H9 (cell line): ENCODE results near the gene SLC24A3. TPM values are rescaled to one million over a fixed set of nuclear protein-coding genes. Genes with fewer than 3 reads are reported as not detected.

Source experiments
- DNase-seq: peaks from one replicate; pipeline ENCODE4 v3.0.0-alpha.2; 2017
- H2AFZ ChIP-seq: one replicate; pipeline ENCODE4 v1.6.1; 2013; ENCODE audit warnings: mild to moderate bottlenecking, low read length, control low read depth, moderate library complexity
- H2AK5ac ChIP-seq: 2 replicates; pipeline ENCODE4 v1.6.1; 2013; ENCODE audit warnings: low read length, control low read depth, mixed read lengths; ENCODE audit not compliant: insufficient read length
- H2BK120ac ChIP-seq: one replicate; pipeline ENCODE4 v1.6.1; 2013; ENCODE audit warnings: low read depth, mild to moderate bottlenecking, low read length, control low read depth, inconsistent platforms; ENCODE audit not compliant: poor library complexity, severe bottlenecking
- H2BK12ac ChIP-seq: 2 replicates; pipeline ENCODE4 v1.6.1; 2013; ENCODE audit warnings: low read length, control low read depth, mixed read lengths, low read depth; ENCODE audit not compliant: insufficient read length
- H2BK15ac ChIP-seq: 2 replicates; pipeline ENCODE4 v1.6.1; 2013; ENCODE audit warnings: low read depth, low read length, control low read depth
- H2BK20ac ChIP-seq: one replicate; pipeline ENCODE4 v1.6.1; 2013; ENCODE audit warnings: low read depth, mild to moderate bottlenecking, low read length, control low read depth, inconsistent platforms; ENCODE audit not compliant: poor library complexity, severe bottlenecking
- H2BK5ac ChIP-seq: 2 replicates; pipeline ENCODE4 v1.6.1; 2013; ENCODE audit warnings: low read length, control low read depth, mixed read lengths; ENCODE audit not compliant: insufficient read length
- H3K14ac ChIP-seq: 2 replicates; pipeline ENCODE4 v1.6.1; 2013; ENCODE audit warnings: low read length, control low read depth; ENCODE audit not compliant: insufficient read depth
- H3K18ac ChIP-seq: 2 replicates; pipeline ENCODE4 v1.6.1; 2013; ENCODE audit warnings: low read depth, mild to moderate bottlenecking, mixed read lengths, low read length, control low read depth; ENCODE audit not compliant: insufficient read length
- H3K23ac ChIP-seq: 2 replicates; pipeline ENCODE4 v1.6.1; 2013; ENCODE audit warnings: low read length, control low read depth, mixed read lengths, low read depth; ENCODE audit not compliant: insufficient read length
- H3K23me2 ChIP-seq: 2 replicates; pipeline ENCODE4 v1.6.1; 2013; ENCODE audit warnings: low read depth, mild to moderate bottlenecking, mixed read lengths, low read length, control low read depth; ENCODE audit not compliant: insufficient read length, poor library complexity, severe bottlenecking
- H3K27ac ChIP-seq: 2 replicates; pipeline ENCODE4 v1.5.1; 2013; ENCODE audit warnings: low read length, control low read depth, mixed read lengths, low read depth; ENCODE audit not compliant: insufficient read length
- H3K27me3 ChIP-seq: 2 replicates; pipeline ENCODE4 v1.6.1; 2013; ENCODE audit warnings: low read length, control low read depth, inconsistent platforms; ENCODE audit not compliant: insufficient read depth
- H3K4ac ChIP-seq: 2 replicates; pipeline ENCODE4 v1.6.1; 2013; ENCODE audit warnings: low read depth, mild to moderate bottlenecking, control low read depth, inconsistent platforms, low read length, moderate library complexity
- H3K4me1 ChIP-seq: 2 replicates; pipeline ENCODE4 v1.6.1; 2013; ENCODE audit warnings: low read length, control low read depth, inconsistent platforms; ENCODE audit not compliant: insufficient read depth
- H3K4me2 ChIP-seq: 2 replicates; pipeline ENCODE4 v1.6.1; 2013; ENCODE audit warnings: low read length, control low read depth, mixed read lengths; ENCODE audit not compliant: insufficient read length, insufficient read depth
- H3K56ac ChIP-seq: 2 replicates; pipeline ENCODE4 v1.6.1; 2013; ENCODE audit warnings: low read depth, mild to moderate bottlenecking, mixed read lengths, low read length, control low read depth; ENCODE audit not compliant: insufficient read length
- H3K79me1 ChIP-seq: 2 replicates; pipeline ENCODE4 v1.6.1; 2013; ENCODE audit warnings: low read depth, mild to moderate bottlenecking, moderate library complexity, low read length, control low read depth, inconsistent platforms; ENCODE audit not compliant: insufficient read depth, poor library complexity, severe bottlenecking
- H3K79me2 ChIP-seq: 2 replicates; pipeline ENCODE4 v1.6.1; 2013; ENCODE audit warnings: low read length, control low read depth, inconsistent platforms; ENCODE audit not compliant: insufficient read depth
- H3K9ac ChIP-seq: 2 replicates; pipeline ENCODE4 v1.6.1; 2013; ENCODE audit warnings: low read length, control low read depth, mixed read lengths; ENCODE audit not compliant: insufficient read length; ENCODE audit errors: extremely low read depth
- H3K9me3 ChIP-seq: one replicate; pipeline ENCODE4 v1.6.1; 2013; ENCODE audit warnings: low read depth, low read length, inconsistent platforms; ENCODE audit not compliant: control insufficient read depth
- H3T11ph ChIP-seq: one replicate; pipeline ENCODE4 v1.6.1; 2013; ENCODE audit warnings: mild to moderate bottlenecking, low read length, control low read depth, inconsistent platforms
- H4K20me1 ChIP-seq: one replicate; pipeline ENCODE4 v1.6.1; 2013; ENCODE audit not compliant: control insufficient read depth, insufficient read length, insufficient read depth
- H4K5ac ChIP-seq: 2 replicates; pipeline ENCODE4 v1.6.1; 2013; ENCODE audit warnings: low read depth, mild to moderate bottlenecking, mixed read lengths, low read length, control low read depth; ENCODE audit not compliant: insufficient read length
- H4K8ac ChIP-seq: replicated peaks from 2 replicates; pipeline ENCODE4 v1.6.1; 2013; ENCODE audit warnings: low read length, control low read depth, mixed read lengths, low read depth; ENCODE audit not compliant: insufficient read length
- H4K91ac ChIP-seq: 2 replicates; pipeline ENCODE4 v1.6.1; 2013; ENCODE audit warnings: low read depth, mild to moderate bottlenecking, moderate library complexity, mixed read lengths, low read length, control low read depth; ENCODE audit not compliant: insufficient read length
- H3K27ac Mint-ChIP-seq, 3 experiments: 2 replicates in 2 of 3; 3 replicates in 1 of 3; pipeline ENCODE4 v1.8.0; 2020 to 2021; ENCODE audit warnings: mixed read lengths in 3 of 3, mild to moderate bottlenecking in 1 of 3, moderate library complexity in 1 of 3
- H3K27me3 Mint-ChIP-seq: 2 replicates; pipeline ENCODE4 v1.8.0; 2021; ENCODE audit warnings: low read depth, mild to moderate bottlenecking, moderate library complexity, mixed read lengths
- H3K36me3 Mint-ChIP-seq, 3 experiments: 2 replicates in 2 of 3; 3 replicates in 1 of 3; pipeline ENCODE4 v1.8.0; 2020 to 2021; ENCODE audit warnings: low read depth in 3 of 3, mixed read lengths in 3 of 3; ENCODE audit not compliant: insufficient read depth in 1 of 3
- H3K4me1 Mint-ChIP-seq, 2 experiments: 2 replicates each; pipeline ENCODE4 v1.8.0; 2020; ENCODE audit warnings: mixed read lengths in 2 of 2
- H3K4me3 Mint-ChIP-seq, 2 experiments: 2 replicates in 1 of 2; 3 replicates in 1 of 2; pipeline ENCODE4 v1.8.0; 2020 to 2021; ENCODE audit warnings: mild to moderate bottlenecking in 2 of 2, mixed read lengths in 2 of 2, moderate library complexity in 1 of 2
- H3K9me3 Mint-ChIP-seq, 2 experiments: 2 replicates in 1 of 2; 3 replicates in 1 of 2; pipeline ENCODE4 v1.8.0; 2020; ENCODE audit warnings: mild to moderate bottlenecking in 2 of 2, mixed read lengths in 2 of 2, moderate library complexity in 1 of 2
- CTCF ChIP-seq: fragments of 200-600 bp; sonication (generic); conservative IDR thresholded peaks from 3 replicates; pipeline ENCODE4 v1.8.0; 2021; ENCODE audit warnings: antibody characterized with exemption, mild to moderate bottlenecking
- WGBS: extraction: QIAGEN DNeasy Blood & Tissue Kit; methylation state at CpG from one replicate; pipeline ENCODE4 v1.1.7; 2013; ENCODE audit warnings: missing lambda C conversion rate, low lambda C conversion rate, mixed read lengths; ENCODE audit not compliant: insufficient read length; ENCODE audit errors: extremely low coverage; 5-methylcytosine and 5-hydroxymethylcytosine counted together
- total RNA-seq: library from RNA; stranded (reverse); gene quantifications from 2 replicates; pipeline ENCODE4 v1.2.1, GENCODE V29; 2021

SLC24A3 gene
- total RNA-seq, 1 experiment from 2014 or later: 0.83 TPM

- TF ChIP-seq CTCF: no peak
- Histone ChIP-seq H2BK120ac (no peak overlapping the region), H2BK5ac (no peak overlapping the region), H3K79me2 (no peaks in the 10 kb centered on the region), H2BK12ac (no peak overlapping the region), H3K4ac (no peak overlapping the region), H2BK20ac (no peak overlapping the region), H3K23me2 (no peaks in the 10 kb centered on the region), H3K9ac (no peak overlapping the region), H3K79me1 (no peaks in the 10 kb centered on the region), H4K20me1 (no peaks in the 10 kb centered on the region), H2AFZ (no peak overlapping the region), H3K18ac (no peak overlapping the region), H4K5ac (no peak overlapping the region), H3K23ac (no peak overlapping the region), H3T11ph (no peak overlapping the region), H4K8ac (no peak overlapping the region), H3K9me3 (no peaks in the 10 kb centered on the region), H2BK15ac (no peak overlapping the region), H3K14ac (no peak overlapping the region), H3K4me1 (no peaks in the 10 kb centered on the region), H3K27ac (no peak overlapping the region), H3K56ac (no peak overlapping the region), H3K27me3 (no peaks in the 10 kb centered on the region), H3K4me2 (no peak overlapping the region), H4K91ac (no peak overlapping the region), H2AK5ac (no peak overlapping the region)
- Mint-ChIP-seq H3K27ac (peak overlapping the region in 1 of 3 experiments; percentile 59; a peak in 1 of 7 replicates), H3K27me3 (peaks cover 4% of the 10 kb centered on the region), H3K9me3 (peaks cover 2 to 3% of the 10 kb centered on the region in 2 experiments; a peak in 3 of 5 replicates), H3K36me3 (peaks cover 0 to 2% (median 0%) of the 10 kb centered on the region in 3 experiments; a peak in 1 of 7 replicates), H3K4me3 (no peak overlapping the region), H3K4me1 (peaks cover 0 to 3% of the 10 kb centered on the region in 2 experiments; a peak in 2 of 4 replicates)
- WGBS: no CpG with 5 or more reads among the region's 11 CpGs
- DNase-seq: no peak
These were observed 78.8 kb downstream of the SLC24A3 start for GRCh38 chr20:19291024-19291817.
